Measurements from ENCODE around the gene EGLN1. TPM values are rescaled to one million over a fixed set of nuclear protein-coding genes. Genes with fewer than 3 reads are reported as not detected.

Gene EGLN1
- polyA plus RNA-seq, 10 donors, result 37.6 to 61.8 (median 50.5) TPM

GRCh38 chr1:231334079-231334666, 87.9 kb downstream of the EGLN1 start:
- DNase-seq, result no peak

GRCh38 chr1:231332761-231333160, 89.3 kb downstream of the EGLN1 start:
- DNase-seq, result no peak

- no peak for DNase-seq
Measured at GRCh38 chr1:231329483-231329882, 92.6 kb downstream of the EGLN1 start.

GRCh38 chr1:231327617-231328016, 94.5 kb downstream of the EGLN1 start:
- DNase-seq, result no peak

- no peak for DNase-seq
Measured at GRCh38 chr1:231326248-231326647, 95.8 kb downstream of the EGLN1 start.

GRCh38 chr1:231324660-231325059, 97.4 kb downstream of the EGLN1 start:
- no peak for DNase-seq

- no peak for DNase-seq
Measured at GRCh38 chr1:231322880-231323530, 99.1 kb downstream of the EGLN1 start.

- DNase-seq, result no peak
Measured at GRCh38 chr1:231319080-231319479, 103.0 kb downstream of the EGLN1 start.

GRCh38 chr1:231318568-231318967, 103.5 kb downstream of the EGLN1 start:
- no peak for DNase-seq

GRCh38 chr1:231318015-231318355, 104.1 kb downstream of the EGLN1 start:
- DNase-seq, result no peak

GRCh38 chr1:231317306-231318014, 104.6 kb downstream of the EGLN1 start:
- DNase-seq, result no peak

- peak in 1 of 3 donors; percentile 7 for DNase-seq
Measured at GRCh38 chr1:231315887-231316286, 106.2 kb downstream of the EGLN1 start.

Other genes starting within 250 kb of the EGLN1 start
- 10 to 100 TPM; 47.0 to 75.0 (median 63.9) TPM for gene GNPAT, start 181.1 kb downstream of the EGLN1 start, polyA plus RNA-seq (ENCODE audit: insufficient read length in 10 of 10)
- gene EXOC8, start 84.4 kb downstream of the EGLN1 start, polyA plus RNA-seq (ENCODE audit: insufficient read length in 10 of 10), result 1 to 10 TPM; 6.1 to 8.8 (median 7.3) TPM
- 10 to 100 TPM in 1 of 10 donors, 1 to 10 TPM in 9; 6.3 to 10.3 (median 8.5) TPM for gene SPRTN, start 84.0 kb downstream of the EGLN1 start, polyA plus RNA-seq (ENCODE audit: insufficient read length in 10 of 10)
- gene TSNAX, start 106.4 kb upstream of the EGLN1 start, polyA plus RNA-seq (ENCODE audit: insufficient read length in 10 of 10), result 10 to 100 TPM; 25.0 to 42.8 (median 35.5) TPM
- 1 to 10 TPM; 5.2 to 9.3 (median 7.2) TPM for gene DISC1, start 204.5 kb upstream of the EGLN1 start, polyA plus RNA-seq (ENCODE audit: insufficient read length in 10 of 10)